Measurements from ENCODE around the gene CHD5.

GRCh38 chr1:6205849-6206519 lies 25.9 kb upstream of the CHD5 start, which contains the start of gene RNF207:
- TF ChIP-seq POLR2A (IDR thresholded peaks at IDR 0.05) = peak; percentile 63 to 87 (median 85)
- peak in 1 of 7 experiments; percentile 7 for TF ChIP-seq CTCF (IDR thresholded peaks at IDR 0.05)
